Measurements from ENCODE around the gene KIF13A. TPM values are rescaled to one million over a fixed set of nuclear protein-coding genes. Genes with fewer than 3 reads are reported as not detected.

Gene KIF13A
- total and polyA plus RNA-seq, 9 of the 15 experiments (the other 6 are each of a cell fraction or from before 2014, with no cell fraction given) = 3.6 to 44.3 (median 29.7) TPM

- TF ChIP-seq MLLT1 (IDR thresholded peaks at IDR 0.05) = peak in 1 of 2 experiments; percentile 70; a peak in 1 of 4 replicates
These were observed 55.0 kb downstream of the KIF13A start (continued) for GRCh38 chr6:17932330-17932852.

- CTCF ChIA-PET (ENCODE audit: low intra/inter-chr PET ratio) = no interaction called here
- intact Hi-C loops (cut with micrococcal nuclease) (no loop called here), in situ Hi-C loops (cut with MboI) (no loop called here)
- H2AFZ ChIP-seq (ENCODE audit: low read depth, low read length) = no peak overlapping the region
- DNase-seq (ENCODE audit: extremely low read depth in 1 of 4, low spot score in 3 of 4) (no peak), FAIRE-seq (no peak), ATAC-seq (no peak)
- H4K20me1 ChIP-seq (replicated peaks; ENCODE audit: control insufficient read depth, insufficient read depth, low read length) = no peaks in the 10 kb centered on the region
- POLR2A ChIA-PET = interaction anchor here (1.5 to 1.7 kb wide), 2 partner anchors 11 to 20 kb away, joined by 4 read pairs; no protein-coding TSS in a partner anchor
- TF ChIP-seq ELF1 (tag; IDR thresholded peaks at IDR 0.05) (no peak), NR2F6 (CRISPR knock-in tag; IDR thresholded peaks at IDR 0.05) (no peak), NR1H2 (CRISPR knock-in tag; IDR thresholded peaks at IDR 0.05) (0 out of 2 replicates have a peak, but pooled peaks have one; percentile 33), RNF219 (CRISPR knock-in tag; IDR thresholded peaks at IDR 0.05) (no peak), GTF2F1 (IDR thresholded peaks at IDR 0.05; ENCODE audit: low read depth, low read length) (no peak), ZNF140 (CRISPR knock-in tag; IDR thresholded peaks at IDR 0.05) (no peak), ZNF431 (CRISPR knock-in tag; IDR thresholded peaks at IDR 0.05) (no peak), TCFL5 (CRISPR knock-in tag; conservative IDR thresholded peaks at IDR 0.05) (no peak), SMARCB1 (IDR thresholded peaks at IDR 0.05; ENCODE audit: insufficient read length, low read depth) (no peak), STAT5A (IDR thresholded peaks at IDR 0.05; ENCODE audit: borderline replicate concordance, low read length) (no peak), ATF2 (CRISPR knock-in tag; IDR thresholded peaks at IDR 0.05) (no peak), ZNF75A (CRISPR knock-in tag; IDR thresholded peaks at IDR 0.05) (no peak), NCOA2 (IDR thresholded peaks at IDR 0.05; ENCODE audit: partially characterized antibody in 2 of 2) (peak in 1 of 2 experiments; percentile 29), TCF3 (CRISPR knock-in tag; IDR thresholded peaks at IDR 0.05) (0 out of 2 replicates have a peak, but pooled peaks have one; percentile 5), TCF15 (CRISPR knock-in tag; IDR thresholded peaks at IDR 0.05) (no peak)
- no peaks in the 10 kb centered on the region; the same call in 1 of the 3 replicates for H3K36me3 ChIP-seq (ENCODE audit: control insufficient read depth, insufficient read depth, low read length)
- peak overlapping the region in 1 of 2 experiments; percentile 54; a peak in 1 of 4 replicates for H3K9ac ChIP-seq (ENCODE audit: insufficient read depth in 1 of 2, low read depth in 2 of 2, low read length in 2 of 2)
- H3K27ac ChIP-seq (ENCODE audit: extremely low read depth, low read depth, low read length) = peak overlapping the region; percentile 74; the same call in 2 of the 3 replicates
- H3K79me2 ChIP-seq (ENCODE audit: control insufficient read depth, insufficient read depth, low read length) = peaks cover 93% of the 10 kb centered on the region
- no peak overlapping the region for H3K4me3 ChIP-seq
- no peaks in the 10 kb centered on the region for H3K9me3 ChIP-seq (replicated peaks; ENCODE audit: control insufficient read depth, insufficient read depth, low read depth, low read length)
- H3K27me3 ChIP-seq (ENCODE audit: control insufficient read depth in 2 of 2, insufficient read depth in 2 of 2, low read length in 2 of 2) = no peaks in the 10 kb centered on the region
- no peak overlapping the region; the same call in 1 of the 2 replicates for H3K4me2 ChIP-seq (ENCODE audit: insufficient read depth, low read length)
- no peaks in the 10 kb centered on the region for H3K9me1 ChIP-seq (ENCODE audit: control insufficient read depth, insufficient read depth, low read length)
- BruUV-seq (replicated peaks) = no TSS peak
- peaks cover 29 to 63% of the 10 kb centered on the region in 2 experiments for H3K4me1 ChIP-seq (replicated peaks in 1 of 2; ENCODE audit: control insufficient read depth in 2 of 2, insufficient read depth in 2 of 2, low read length in 2 of 2)
These were observed 56.2 kb downstream of the KIF13A start for GRCh38 chr6:17931227-17931626.
